Colonic mucosa (tissue), 4 donors: Measurements from ENCODE around the gene C1orf210. TPM values are rescaled to one million over a fixed set of nuclear protein-coding genes. Genes with fewer than 3 reads are reported as not detected.

Source experiments
- DNase-seq: peaks from one replicate; pipeline ENCODE4 v3.0.0-alpha.2; 2020
- H3K27ac ChIP-seq: fragments of 200-600 bp; one replicate; pipeline ENCODE4 v1.8.0; 2021
- H3K27me3 ChIP-seq: fragments of 200-600 bp; one replicate; pipeline ENCODE4 v1.8.0; 2021
- H3K36me3 ChIP-seq: fragments of 200-600 bp; one replicate; pipeline ENCODE4 v1.8.0; 2021
- H3K4me1 ChIP-seq: fragments of 200-600 bp; one replicate; pipeline ENCODE4 v1.8.0; 2021; ENCODE audit warnings: mild to moderate bottlenecking
- H3K4me3 ChIP-seq: fragments of 200-600 bp; one replicate; pipeline ENCODE4 v1.8.0; 2021
- H3K9ac ChIP-seq, 2 donors: one replicate each; pipeline ENCODE4 v1.7.0; 2013; ENCODE audit warnings: control low read depth in 2 of 2, low read depth in 2 of 2, low read length in 2 of 2
- H3K9me3 ChIP-seq: fragments of 200-600 bp; one replicate; pipeline ENCODE4 v1.8.0; 2021
- CTCF ChIP-seq: fragments of 200-600 bp; IDR thresholded peaks from one replicate; pipeline ENCODE4 v1.8.0; 2022; ENCODE audit warnings: antibody characterized with exemption, mild to moderate bottlenecking
- intact Hi-C: fragments of 100-400 bp; cut with DNase I; formaldehyde crosslinking; loops from one replicate; pipeline ENCODE4 v1.14.1; 2022
- total RNA-seq, 2 donors: library from RNA; stranded (reverse); fragmentation: NEBNext Ultra II Directional in 1 of 2; extraction: Animal tissue kit (Norgen Biotek cat#: 25700) in 1 of 2; gene quantifications; one replicate each; pipeline ENCODE4 v1.2.1, GENCODE V29; 2021
- donor health status: healthy.
- donor health status: DM: no; HTN: no; CAD: no.
- donor health status: DM: no; HTN: no; CAD: no.

C1orf210 gene
- total RNA-seq, 2 donors from 2014 or later = 67.4 to 94.3 TPM

- Histone ChIP-seq H3K27ac (no peak overlapping the region), H3K9me3 (no peaks in the 10 kb centered on the region), H3K36me3 (no peaks in the 10 kb centered on the region), H3K4me1 (no peaks in the 10 kb centered on the region), H3K27me3 (no peaks in the 10 kb centered on the region), H3K9ac (no peak overlapping the region), H3K4me3 (no peak overlapping the region)
- DNase-seq = no peak
- intact Hi-C loops = no loop called here
- TF ChIP-seq CTCF = no peak
Observed at GRCh38 chr1:43274125-43274803, 11.1 kb downstream of the C1orf210 start.

DNA sequence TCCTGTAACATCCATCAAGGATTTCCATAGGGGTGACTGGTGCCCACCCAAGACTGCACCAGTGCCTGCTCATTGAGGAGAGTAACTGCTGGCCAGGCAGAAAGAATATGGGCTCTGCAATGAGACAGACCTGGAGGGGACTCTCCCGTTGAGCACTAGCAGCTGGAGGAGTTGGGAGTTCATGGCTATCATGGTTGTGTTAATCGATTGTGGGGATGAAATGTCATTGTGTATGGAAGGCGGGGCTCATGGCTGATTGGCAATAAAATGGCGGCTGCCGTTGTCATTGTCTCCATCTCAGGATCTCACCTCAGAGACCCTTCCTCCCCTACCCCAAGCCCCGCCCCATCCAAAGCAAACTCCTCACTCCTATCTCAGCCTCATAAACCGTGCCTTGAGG lies 11.7 kb downstream of the C1orf210 start:
- Histone ChIP-seq H3K27me3 (no peaks in the 10 kb centered on the region), H3K9ac (no peak overlapping the region), H3K9me3 (no peaks in the 10 kb centered on the region), H3K4me1 (no peaks in the 10 kb centered on the region), H3K4me3 (no peak overlapping the region), H3K27ac (no peak overlapping the region), H3K36me3 (no peaks in the 10 kb centered on the region)
- TF ChIP-seq CTCF = no peak
- intact Hi-C loops = no loop called here
- DNase-seq = no peak

DNA sequence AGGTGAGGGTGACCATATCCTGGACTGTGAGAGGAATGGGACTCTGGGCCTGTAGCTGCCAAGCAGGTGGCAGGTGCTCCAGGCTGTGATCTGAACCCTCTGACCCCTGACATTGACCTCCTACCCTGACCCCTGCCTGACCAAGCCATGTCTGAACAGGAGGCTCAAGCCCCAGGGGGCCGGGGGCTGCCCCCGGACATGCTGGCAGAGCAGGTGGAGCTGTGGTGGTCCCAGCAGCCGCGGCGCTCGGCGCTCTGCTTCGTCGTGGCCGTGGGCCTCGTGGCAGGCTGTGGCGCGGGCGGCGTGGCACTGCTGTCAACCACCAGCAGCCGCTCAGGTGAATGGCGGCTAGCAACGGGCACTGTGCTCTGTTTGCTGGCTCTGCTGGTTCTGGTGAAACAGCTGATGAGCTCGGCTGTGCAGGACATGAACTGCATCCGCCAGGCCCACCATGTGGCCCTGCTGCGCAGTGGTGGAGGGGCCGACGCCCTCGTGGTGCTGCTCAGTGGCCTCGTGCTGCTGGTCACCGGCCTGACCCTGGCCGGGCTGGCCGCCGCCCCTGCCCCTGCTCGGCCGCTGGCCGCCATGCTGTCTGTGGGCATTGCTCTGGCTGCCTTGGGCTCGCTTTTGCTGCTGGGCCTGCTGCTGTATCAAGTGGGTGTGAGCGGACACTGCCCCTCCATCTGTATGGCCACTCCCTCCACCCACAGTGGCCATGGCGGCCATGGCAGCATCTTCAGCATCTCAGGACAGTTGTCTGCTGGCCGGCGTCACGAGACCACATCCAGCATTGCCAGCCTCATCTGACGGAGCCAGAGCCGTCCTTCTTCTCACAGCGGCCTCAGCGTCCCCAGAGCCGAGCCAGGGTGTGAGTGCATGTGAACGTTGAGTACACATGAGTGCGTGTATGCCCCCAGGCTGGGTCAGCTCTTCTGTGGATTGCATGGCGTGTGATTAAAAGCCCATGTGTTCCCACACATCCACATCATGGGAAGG lies 12.5 kb downstream of the C1orf210 start:
- DNase-seq = no peak
- no peaks in the 10 kb centered on the region for H3K9me3 ChIP-seq
- no peaks in the 10 kb centered on the region for H3K27me3 ChIP-seq
- H3K27ac ChIP-seq = no peak overlapping the region
- no peaks in the 10 kb centered on the region for H3K4me1 ChIP-seq
- no peak overlapping the region for H3K4me3 ChIP-seq
- no peak overlapping the region for H3K9ac ChIP-seq
- intact Hi-C loops = no loop called here
- no peak for TF ChIP-seq CTCF
- H3K36me3 ChIP-seq = no peaks in the 10 kb centered on the region

DNA sequence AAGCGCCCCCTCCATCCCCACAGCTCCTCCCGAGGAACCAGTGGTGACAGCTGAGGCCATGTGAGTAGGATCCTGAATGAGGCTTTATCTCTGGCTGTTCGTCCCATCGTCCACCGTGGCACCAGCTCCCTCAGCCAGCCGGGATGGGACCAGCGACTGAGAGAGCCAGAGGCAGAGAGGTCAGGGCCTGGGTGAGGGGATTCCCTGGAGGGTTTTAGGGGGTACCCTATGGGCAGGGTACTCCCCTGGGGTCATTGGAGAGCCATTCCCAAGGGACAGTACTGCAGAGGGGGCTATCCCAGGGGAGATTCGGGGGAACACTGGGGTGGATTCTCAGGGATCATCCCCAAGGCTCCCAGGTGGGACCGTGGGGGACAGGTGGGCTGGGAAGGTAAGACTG lies 13.2 kb downstream of the C1orf210 start:
- Histone ChIP-seq H3K9me3 (no peaks in the 10 kb centered on the region), H3K36me3 (no peaks in the 10 kb centered on the region), H3K27ac (no peak overlapping the region), H3K4me3 (no peak overlapping the region), H3K9ac (peak overlapping the region in 1 of 2 donors; percentile 89), H3K27me3 (no peaks in the 10 kb centered on the region), H3K4me1 (no peaks in the 10 kb centered on the region)
- TF ChIP-seq CTCF = no peak
- DNase-seq = no peak
- intact Hi-C loops = no loop called here

GRCh38 chr1:43271186-43272118 lies 13.9 kb downstream of the C1orf210 start:
- no peak for TF ChIP-seq CTCF
- H3K9me3 ChIP-seq = no peaks in the 10 kb centered on the region
- no peak for DNase-seq
- H3K4me3 ChIP-seq = peak overlapping the region; percentile 36
- H3K4me1 ChIP-seq = no peaks in the 10 kb centered on the region
- H3K27me3 ChIP-seq = no peaks in the 10 kb centered on the region
- intact Hi-C loops = no loop called here
- peak overlapping the region; percentile 80 for H3K27ac ChIP-seq
- H3K36me3 ChIP-seq = no peaks in the 10 kb centered on the region
- peak overlapping the region; percentile 25 to 89 for H3K9ac ChIP-seq
